Activated CD4-positive, alpha-beta T cell treated with anti-CD3 and anti-CD28 coated beads, Interleukin-2, amount 10 ng/mL, durations not matched to agents 24 days and 14 days (primary cell): Measurements from ENCODE around the gene TBRG4. TPM values are rescaled to one million over a fixed set of nuclear protein-coding genes. Genes with fewer than 3 reads are reported as not detected.
A peak's percentile ranks its signal among the peaks of the same experiment; 100 is the strongest.

Source experiments
- DNase-seq: peaks from one replicate; pipeline ENCODE4 v3.0.0; 2022
- H3K27ac Mint-ChIP-seq: one replicate; pipeline ENCODE4 v1.8.0; 2022; ENCODE audit warnings: mild to moderate bottlenecking, mixed read lengths
- H3K27me3 Mint-ChIP-seq: one replicate; pipeline ENCODE4 v1.8.0; 2022; ENCODE audit warnings: mixed read lengths
- H3K36me3 Mint-ChIP-seq: one replicate; pipeline ENCODE4 v1.8.0; 2022; ENCODE audit warnings: low read depth, mild to moderate bottlenecking, mixed read lengths
- H3K4me1 Mint-ChIP-seq: one replicate; pipeline ENCODE4 v1.8.0; 2021; ENCODE audit warnings: mixed read lengths
- H3K4me3 Mint-ChIP-seq: one replicate; pipeline ENCODE4 v1.8.0; 2022; ENCODE audit warnings: mild to moderate bottlenecking, moderate library complexity, mixed read lengths
- H3K9me3 Mint-ChIP-seq: one replicate; pipeline ENCODE4 v1.8.0; 2021; ENCODE audit warnings: mixed read lengths
- intact Hi-C: fragments of 100-400 bp; cut with micrococcal nuclease; formaldehyde crosslinking; loops from one replicate; pipeline ENCODE4 v1.15.1; 2023
- total RNA-seq: library from RNA; stranded (reverse); gene quantifications from 2 replicates; pipeline ENCODE4 v1.2.3, GENCODE V29; 2022

TBRG4 gene
- total RNA-seq, 1 donor from 2014 or later = 192 TPM

- no peak for DNase-seq
- Mint-ChIP-seq H3K9me3 (no peaks in the 10 kb centered on the region), H3K27ac (no peak overlapping the region), H3K4me1 (no peaks in the 10 kb centered on the region), H3K4me3 (no peak overlapping the region), H3K27me3 (no peaks in the 10 kb centered on the region), H3K36me3 (peaks cover 49% of the 10 kb centered on the region)
- intact Hi-C loops = loop anchor here (5.0 kb wide), 1 partner anchor 39 kb away; no protein-coding TSS in a partner anchor
Measured at GRCh38 chr7:45100761-45101480, 10.6 kb downstream of the TBRG4 start.

GRCh38 chr7:45099891-45100760 is 11.4 kb downstream of the TBRG4 start:
- DNase-seq = no peak
- Mint-ChIP-seq H3K36me3 (peaks cover 44% of the 10 kb centered on the region), H3K27ac (no peak overlapping the region), H3K4me1 (no peaks in the 10 kb centered on the region), H3K9me3 (no peaks in the 10 kb centered on the region), H3K4me3 (no peak overlapping the region), H3K27me3 (no peaks in the 10 kb centered on the region)
- intact Hi-C loops = loop anchor here (5.0 kb wide), 1 partner anchor 38 kb away; no protein-coding TSS in a partner anchor

DNA sequence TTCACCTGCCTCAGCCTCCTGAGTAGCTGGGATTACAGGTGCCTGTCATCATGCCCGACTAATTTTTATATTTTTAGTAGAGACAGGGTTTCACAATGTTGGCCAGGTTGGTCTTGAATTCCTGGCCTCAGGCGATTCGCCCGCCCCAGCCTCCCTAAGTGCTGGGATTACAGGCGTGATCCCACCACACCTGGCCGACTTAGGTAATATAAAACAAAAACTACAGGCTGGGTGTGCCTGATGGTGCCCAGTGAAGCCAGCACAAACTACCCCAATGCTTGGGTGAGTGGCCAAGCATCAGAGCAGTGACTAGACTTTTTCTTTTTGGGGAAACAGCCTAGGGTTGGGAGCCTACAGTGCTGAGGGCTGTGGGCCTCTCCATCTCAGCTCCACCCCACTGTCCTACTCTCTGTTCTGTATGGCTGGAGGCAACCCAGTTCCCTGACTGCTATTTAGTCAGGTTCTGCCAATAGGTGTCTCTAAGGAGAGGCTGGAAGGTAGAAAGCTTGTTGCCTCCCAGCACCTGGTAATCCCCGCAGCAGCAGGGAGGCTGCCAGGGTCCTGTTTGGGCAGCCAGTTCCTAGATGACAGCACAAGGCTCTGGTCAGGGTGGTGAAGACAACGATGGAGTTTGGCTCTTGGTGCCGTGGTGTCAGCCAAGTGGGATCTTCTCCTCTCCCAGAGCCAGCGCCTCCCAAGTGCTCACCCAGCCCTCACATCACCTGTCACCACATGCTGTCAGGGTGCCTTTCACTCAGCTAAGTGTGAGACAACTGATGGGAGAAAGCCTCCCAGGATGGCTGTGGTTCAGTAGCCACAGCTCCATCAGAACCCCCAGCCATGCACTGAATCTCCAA is 12.3 kb downstream of the TBRG4 start:
- no peak for DNase-seq
- Mint-ChIP-seq H3K9me3 (no peaks in the 10 kb centered on the region), H3K27ac (no peak overlapping the region)

GRCh38 chr7:45092931-45093235 is 18.6 kb downstream of the TBRG4 start:
- no peak for DNase-seq
- Mint-ChIP-seq H3K27ac (no peak overlapping the region), H3K36me3 (peaks cover 5% of the 10 kb centered on the region), H3K4me1 (peaks cover 8% of the 10 kb centered on the region), H3K9me3 (no peaks in the 10 kb centered on the region), H3K27me3 (peaks cover 27% of the 10 kb centered on the region), H3K4me3 (no peak overlapping the region)
- intact Hi-C loops = no loop called here

More for the DNA sequence above, 12.3 kb downstream of the TBRG4 start:
- Mint-ChIP-seq H3K27me3 (no peaks in the 10 kb centered on the region), H3K4me1 (no peaks in the 10 kb centered on the region), H3K4me3 (no peak overlapping the region), H3K36me3 (peaks cover 36% of the 10 kb centered on the region)
- intact Hi-C loops = no loop called here

DNA sequence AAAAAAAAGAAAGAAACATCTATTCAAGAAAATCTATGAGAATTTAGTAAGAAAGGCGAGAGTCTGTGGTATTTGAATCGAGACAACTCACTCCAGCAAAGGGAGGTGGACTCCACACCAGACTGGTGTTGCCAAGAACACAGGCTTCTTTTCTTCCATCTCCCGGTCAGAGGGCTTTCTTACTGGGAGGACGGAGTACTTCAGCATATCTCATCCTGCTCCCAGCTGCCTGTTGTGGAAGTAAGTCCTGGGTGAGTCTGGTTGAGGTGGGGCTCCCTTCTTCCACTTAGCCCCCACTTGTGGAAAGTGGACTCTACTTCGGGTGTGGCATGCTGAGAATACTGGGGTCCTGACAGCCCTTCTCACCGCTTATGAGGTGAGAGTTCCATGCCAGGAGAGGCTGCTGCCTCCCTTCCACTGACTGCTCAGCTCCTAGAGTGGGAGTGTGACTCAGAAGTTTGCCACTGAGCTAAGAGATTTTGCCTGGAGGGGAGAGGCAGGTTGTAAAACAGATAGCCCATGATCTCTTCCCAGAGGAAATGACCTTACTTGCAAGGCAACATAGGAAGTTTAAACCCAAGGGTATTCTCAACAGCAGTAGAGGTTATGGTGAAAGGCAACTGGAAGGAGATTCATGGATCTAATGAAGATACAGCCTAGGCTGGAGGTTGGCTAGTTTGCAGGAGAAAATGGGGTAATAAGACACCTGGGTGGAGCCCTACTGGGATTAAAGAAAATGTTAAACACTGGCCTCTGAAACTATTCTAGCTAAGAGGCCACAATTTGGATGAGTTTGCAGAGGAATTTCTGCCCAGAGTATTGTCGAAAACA is 19.2 kb downstream of the TBRG4 start:
- peaks cover 8% of the 10 kb centered on the region for H3K4me1 Mint-ChIP-seq
- H3K36me3 Mint-ChIP-seq = no peaks in the 10 kb centered on the region
- intact Hi-C loops = no loop called here
- no peak overlapping the region for H3K27ac Mint-ChIP-seq
- peaks cover 28% of the 10 kb centered on the region for H3K27me3 Mint-ChIP-seq
- no peaks in the 10 kb centered on the region for H3K9me3 Mint-ChIP-seq
- no peak overlapping the region for H3K4me3 Mint-ChIP-seq
- DNase-seq = no peak

- Mint-ChIP-seq H3K27ac (peak overlapping the region; percentile 34), H3K4me3 (peak overlapping the region; percentile 77), H3K27me3 (peaks cover 31% of the 10 kb centered on the region), H3K9me3 (no peaks in the 10 kb centered on the region), H3K4me1 (peaks cover 8% of the 10 kb centered on the region), H3K36me3 (no peaks in the 10 kb centered on the region)
- intact Hi-C loops = no loop called here
- peak; percentile 91 for DNase-seq
Measured at GRCh38 chr7:45089341-45089891, 22.1 kb downstream of the TBRG4 start.

GRCh38 chr7:45088821-45089340 is 22.6 kb downstream of the TBRG4 start, which contains the start of gene NACAD:
NACAD (minus strand) TSS chr7:45088969; CDS start chr7:45088894, 75 bp downstream.
- Mint-ChIP-seq H3K36me3 (no peaks in the 10 kb centered on the region), H3K4me3 (peak within 1 kb of the TSS; percentile 77), H3K27ac (peak within 1 kb of the TSS; percentile 34), H3K27me3 (peaks cover 31% of the 10 kb centered on the region), H3K4me1 (peaks cover 8% of the 10 kb centered on the region), H3K9me3 (no peaks in the 10 kb centered on the region)
- intact Hi-C loops = no loop called here
- DNase-seq = peak; percentile 77

DNA sequence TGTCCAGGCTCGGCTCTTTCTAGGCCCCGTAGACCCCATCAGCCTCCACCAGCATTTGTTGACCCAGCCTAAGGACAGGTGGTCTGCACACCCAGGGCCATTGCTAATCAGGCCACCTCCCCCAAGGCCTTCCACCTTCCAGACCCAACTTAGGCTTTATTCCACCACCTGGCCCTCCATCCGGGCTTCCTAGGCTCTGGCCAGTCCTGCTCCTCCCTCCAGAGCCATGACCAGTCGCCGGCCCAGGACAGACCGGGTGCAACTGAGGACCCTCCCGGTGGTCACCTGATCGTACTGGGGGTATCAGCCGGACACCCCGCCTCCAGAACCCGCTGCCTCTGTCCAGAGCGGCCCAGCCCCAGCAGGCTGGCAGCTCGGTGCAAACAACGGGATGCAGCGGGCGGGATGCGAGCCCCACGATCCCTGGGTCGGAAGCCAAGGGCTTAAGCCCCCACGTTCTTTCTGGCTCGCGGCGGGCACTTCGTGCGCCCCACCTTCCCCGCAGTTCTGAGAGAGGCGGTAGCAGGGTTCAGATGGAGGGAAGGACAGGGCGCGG is 23.3 kb downstream of the TBRG4 start:
- no peak overlapping the region for H3K27ac Mint-ChIP-seq
- intact Hi-C loops = no loop called here
- no peaks in the 10 kb centered on the region for H3K36me3 Mint-ChIP-seq
- no peak for DNase-seq
- H3K4me1 Mint-ChIP-seq = peaks cover 8% of the 10 kb centered on the region
- peaks cover 29% of the 10 kb centered on the region for H3K27me3 Mint-ChIP-seq
- no peaks in the 10 kb centered on the region for H3K9me3 Mint-ChIP-seq
- H3K4me3 Mint-ChIP-seq = peak overlapping the region; percentile 39

GRCh38 chr7:45087301-45088145 is 24.0 kb downstream of the TBRG4 start:
- no peaks in the 10 kb centered on the region for H3K36me3 Mint-ChIP-seq
- peaks cover 8% of the 10 kb centered on the region for H3K4me1 Mint-ChIP-seq
- H3K27ac Mint-ChIP-seq = no peak overlapping the region
- H3K4me3 Mint-ChIP-seq = peak overlapping the region; percentile 28
- H3K27me3 Mint-ChIP-seq = peaks cover 25% of the 10 kb centered on the region
- no peak for DNase-seq
- no peaks in the 10 kb centered on the region for H3K9me3 Mint-ChIP-seq
- intact Hi-C loops = no loop called here

DNA sequence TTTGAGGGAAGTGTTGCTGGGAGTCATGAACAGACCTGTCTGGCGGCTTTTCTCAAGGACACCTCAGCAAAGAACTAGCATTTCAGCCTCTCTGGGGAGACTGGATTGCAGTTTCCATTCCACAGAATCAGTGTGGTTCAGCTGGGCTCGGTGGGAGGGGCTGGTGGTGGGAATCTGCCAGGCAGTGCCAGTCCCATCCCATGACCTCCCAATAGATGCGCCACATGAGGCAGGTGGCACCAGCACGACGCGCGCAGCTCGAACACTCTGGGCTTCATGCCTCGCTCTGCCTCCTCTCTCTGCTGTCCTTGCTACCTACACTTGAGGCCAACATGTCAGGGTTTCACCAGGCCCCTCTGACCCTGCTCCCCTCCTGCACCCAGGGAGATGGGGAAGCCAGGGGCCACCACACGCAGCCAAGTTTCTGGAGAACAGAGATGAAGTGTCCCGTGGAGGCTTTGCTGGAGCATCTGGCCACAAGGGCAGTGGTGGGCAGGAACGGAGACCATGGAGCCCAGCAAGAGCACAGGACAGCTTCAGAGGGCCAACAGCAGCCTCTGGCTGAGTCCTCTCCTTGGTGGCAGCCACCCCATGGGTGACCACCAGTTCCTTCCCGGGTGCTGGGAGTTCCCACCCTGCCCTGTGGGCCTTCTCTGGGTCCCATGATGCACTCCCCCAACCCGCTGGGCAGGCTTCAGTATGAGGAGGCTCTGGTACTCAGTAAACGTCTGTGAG is 25.0 kb downstream of the TBRG4 start:
- Mint-ChIP-seq H3K27me3 (peaks cover 22% of the 10 kb centered on the region), H3K36me3 (no peaks in the 10 kb centered on the region), H3K9me3 (no peaks in the 10 kb centered on the region), H3K4me1 (peaks cover 8% of the 10 kb centered on the region), H3K27ac (no peak overlapping the region), H3K4me3 (no peak overlapping the region)
- intact Hi-C loops = no loop called here
- DNase-seq = no peak

GRCh38 chr7:45085619-45086200 is 25.8 kb downstream of the TBRG4 start:
- Mint-ChIP-seq H3K36me3 (no peaks in the 10 kb centered on the region), H3K27ac (no peak overlapping the region), H3K27me3 (peaks cover 20% of the 10 kb centered on the region), H3K4me1 (peaks cover 8% of the 10 kb centered on the region), H3K9me3 (no peaks in the 10 kb centered on the region), H3K4me3 (no peak overlapping the region)
- intact Hi-C loops = no loop called here
- no peak for DNase-seq
